H9 (cell line): Measurements from ENCODE around the gene MICU1. TPM values are rescaled to one million over a fixed set of nuclear protein-coding genes. Genes with fewer than 3 reads are reported as not detected.

Source experiments
- DNase-seq: peaks from one replicate; pipeline ENCODE4 v3.0.0-alpha.2; 2017
- H2AFZ ChIP-seq: one replicate; pipeline ENCODE4 v1.6.1; 2013; ENCODE audit warnings: mild to moderate bottlenecking, low read length, control low read depth, moderate library complexity
- H2AK5ac ChIP-seq: 2 replicates; pipeline ENCODE4 v1.6.1; 2013; ENCODE audit warnings: low read length, control low read depth, mixed read lengths; ENCODE audit not compliant: insufficient read length
- H2BK120ac ChIP-seq: one replicate; pipeline ENCODE4 v1.6.1; 2013; ENCODE audit warnings: low read depth, mild to moderate bottlenecking, low read length, control low read depth, inconsistent platforms; ENCODE audit not compliant: poor library complexity, severe bottlenecking
- H2BK12ac ChIP-seq: 2 replicates; pipeline ENCODE4 v1.6.1; 2013; ENCODE audit warnings: low read length, control low read depth, mixed read lengths, low read depth; ENCODE audit not compliant: insufficient read length
- H2BK15ac ChIP-seq: 2 replicates; pipeline ENCODE4 v1.6.1; 2013; ENCODE audit warnings: low read depth, low read length, control low read depth
- H2BK20ac ChIP-seq: one replicate; pipeline ENCODE4 v1.6.1; 2013; ENCODE audit warnings: low read depth, mild to moderate bottlenecking, low read length, control low read depth, inconsistent platforms; ENCODE audit not compliant: poor library complexity, severe bottlenecking
- H2BK5ac ChIP-seq: 2 replicates; pipeline ENCODE4 v1.6.1; 2013; ENCODE audit warnings: low read length, control low read depth, mixed read lengths; ENCODE audit not compliant: insufficient read length
- H3K14ac ChIP-seq: 2 replicates; pipeline ENCODE4 v1.6.1; 2013; ENCODE audit warnings: low read length, control low read depth; ENCODE audit not compliant: insufficient read depth
- H3K18ac ChIP-seq: 2 replicates; pipeline ENCODE4 v1.6.1; 2013; ENCODE audit warnings: low read depth, mild to moderate bottlenecking, mixed read lengths, low read length, control low read depth; ENCODE audit not compliant: insufficient read length
- H3K23ac ChIP-seq: 2 replicates; pipeline ENCODE4 v1.6.1; 2013; ENCODE audit warnings: low read length, control low read depth, mixed read lengths, low read depth; ENCODE audit not compliant: insufficient read length
- H3K23me2 ChIP-seq: 2 replicates; pipeline ENCODE4 v1.6.1; 2013; ENCODE audit warnings: low read depth, mild to moderate bottlenecking, mixed read lengths, low read length, control low read depth; ENCODE audit not compliant: insufficient read length, poor library complexity, severe bottlenecking
- H3K27ac ChIP-seq: 2 replicates; pipeline ENCODE4 v1.5.1; 2013; ENCODE audit warnings: low read length, control low read depth, mixed read lengths, low read depth; ENCODE audit not compliant: insufficient read length
- H3K27me3 ChIP-seq: 2 replicates; pipeline ENCODE4 v1.6.1; 2013; ENCODE audit warnings: low read length, control low read depth, inconsistent platforms; ENCODE audit not compliant: insufficient read depth
- H3K4ac ChIP-seq: 2 replicates; pipeline ENCODE4 v1.6.1; 2013; ENCODE audit warnings: low read depth, mild to moderate bottlenecking, control low read depth, inconsistent platforms, low read length, moderate library complexity
- H3K4me1 ChIP-seq: 2 replicates; pipeline ENCODE4 v1.6.1; 2013; ENCODE audit warnings: low read length, control low read depth, inconsistent platforms; ENCODE audit not compliant: insufficient read depth
- H3K4me2 ChIP-seq: 2 replicates; pipeline ENCODE4 v1.6.1; 2013; ENCODE audit warnings: low read length, control low read depth, mixed read lengths; ENCODE audit not compliant: insufficient read length, insufficient read depth
- H3K56ac ChIP-seq: 2 replicates; pipeline ENCODE4 v1.6.1; 2013; ENCODE audit warnings: low read depth, mild to moderate bottlenecking, mixed read lengths, low read length, control low read depth; ENCODE audit not compliant: insufficient read length
- H3K79me1 ChIP-seq: 2 replicates; pipeline ENCODE4 v1.6.1; 2013; ENCODE audit warnings: low read depth, mild to moderate bottlenecking, moderate library complexity, low read length, control low read depth, inconsistent platforms; ENCODE audit not compliant: insufficient read depth, poor library complexity, severe bottlenecking
- H3K79me2 ChIP-seq: 2 replicates; pipeline ENCODE4 v1.6.1; 2013; ENCODE audit warnings: low read length, control low read depth, inconsistent platforms; ENCODE audit not compliant: insufficient read depth
- H3K9ac ChIP-seq: 2 replicates; pipeline ENCODE4 v1.6.1; 2013; ENCODE audit warnings: low read length, control low read depth, mixed read lengths; ENCODE audit not compliant: insufficient read length; ENCODE audit errors: extremely low read depth
- H3K9me3 ChIP-seq: one replicate; pipeline ENCODE4 v1.6.1; 2013; ENCODE audit warnings: low read depth, low read length, inconsistent platforms; ENCODE audit not compliant: control insufficient read depth
- H3T11ph ChIP-seq: one replicate; pipeline ENCODE4 v1.6.1; 2013; ENCODE audit warnings: mild to moderate bottlenecking, low read length, control low read depth, inconsistent platforms
- H4K20me1 ChIP-seq: one replicate; pipeline ENCODE4 v1.6.1; 2013; ENCODE audit not compliant: control insufficient read depth, insufficient read length, insufficient read depth
- H4K5ac ChIP-seq: 2 replicates; pipeline ENCODE4 v1.6.1; 2013; ENCODE audit warnings: low read depth, mild to moderate bottlenecking, mixed read lengths, low read length, control low read depth; ENCODE audit not compliant: insufficient read length
- H4K8ac ChIP-seq: replicated peaks from 2 replicates; pipeline ENCODE4 v1.6.1; 2013; ENCODE audit warnings: low read length, control low read depth, mixed read lengths, low read depth; ENCODE audit not compliant: insufficient read length
- H4K91ac ChIP-seq: 2 replicates; pipeline ENCODE4 v1.6.1; 2013; ENCODE audit warnings: low read depth, mild to moderate bottlenecking, moderate library complexity, mixed read lengths, low read length, control low read depth; ENCODE audit not compliant: insufficient read length
- H3K27ac Mint-ChIP-seq, 3 experiments: 2 replicates in 2 of 3; 3 replicates in 1 of 3; pipeline ENCODE4 v1.8.0; 2020 to 2021; ENCODE audit warnings: mixed read lengths in 3 of 3, mild to moderate bottlenecking in 1 of 3, moderate library complexity in 1 of 3
- H3K27me3 Mint-ChIP-seq: 2 replicates; pipeline ENCODE4 v1.8.0; 2021; ENCODE audit warnings: low read depth, mild to moderate bottlenecking, moderate library complexity, mixed read lengths
- H3K36me3 Mint-ChIP-seq, 3 experiments: 2 replicates in 2 of 3; 3 replicates in 1 of 3; pipeline ENCODE4 v1.8.0; 2020 to 2021; ENCODE audit warnings: low read depth in 3 of 3, mixed read lengths in 3 of 3; ENCODE audit not compliant: insufficient read depth in 1 of 3
- H3K4me1 Mint-ChIP-seq, 2 experiments: 2 replicates each; pipeline ENCODE4 v1.8.0; 2020; ENCODE audit warnings: mixed read lengths in 2 of 2
- H3K4me3 Mint-ChIP-seq, 2 experiments: 2 replicates in 1 of 2; 3 replicates in 1 of 2; pipeline ENCODE4 v1.8.0; 2020 to 2021; ENCODE audit warnings: mild to moderate bottlenecking in 2 of 2, mixed read lengths in 2 of 2, moderate library complexity in 1 of 2
- H3K9me3 Mint-ChIP-seq, 2 experiments: 2 replicates in 1 of 2; 3 replicates in 1 of 2; pipeline ENCODE4 v1.8.0; 2020; ENCODE audit warnings: mild to moderate bottlenecking in 2 of 2, mixed read lengths in 2 of 2, moderate library complexity in 1 of 2
- WGBS: extraction: QIAGEN DNeasy Blood & Tissue Kit; methylation state at CpG from one replicate; pipeline ENCODE4 v1.1.7; 2013; ENCODE audit warnings: missing lambda C conversion rate, low lambda C conversion rate, mixed read lengths; ENCODE audit not compliant: insufficient read length; ENCODE audit errors: extremely low coverage; 5-methylcytosine and 5-hydroxymethylcytosine counted together
- total RNA-seq: library from RNA; stranded (reverse); gene quantifications from 2 replicates; pipeline ENCODE4 v1.2.1, GENCODE V29; 2021
- TF ChIP-seq, protein P1 (sequence below): fragments of 200-600 bp; sonication (generic); conservative IDR thresholded peaks from 3 replicates; pipeline ENCODE4 v1.8.0; 2021; ENCODE audit warnings: antibody characterized with exemption, mild to moderate bottlenecking

The MICU1 gene
- total RNA-seq, 1 experiment from 2014 or later, result 33.2 TPM

DNA sequence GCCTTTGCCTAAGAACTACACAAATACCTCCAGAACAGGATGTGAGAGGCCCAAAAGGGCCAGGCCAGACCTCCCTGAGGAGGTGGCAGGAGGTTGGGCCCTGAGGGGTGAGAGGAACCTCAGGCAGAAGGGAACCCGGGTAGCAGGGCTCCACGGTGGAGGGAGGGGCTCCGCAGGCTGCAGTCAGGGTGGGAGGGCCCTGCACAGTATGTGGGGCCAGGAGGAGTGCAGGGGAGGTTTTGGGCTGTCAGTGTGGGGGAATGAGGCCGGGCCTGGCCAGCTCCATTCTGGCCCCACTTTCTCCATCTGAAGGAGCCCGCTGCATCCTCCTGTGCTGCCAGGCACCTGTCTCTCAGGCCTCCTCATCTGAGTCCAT is 297.1 kb downstream of the MICU1 start:
- no peak overlapping the region for H2BK5ac ChIP-seq
- H3K9me3 ChIP-seq, result no peaks in the 10 kb centered on the region
- H3K27me3 ChIP-seq, result no peaks in the 10 kb centered on the region
- no peak overlapping the region for H4K8ac ChIP-seq
- Mint-ChIP-seq H3K27me3 (no peaks in the 10 kb centered on the region; the same call in none of the 2 replicates), H3K9me3 (no peaks in the 10 kb centered on the region; a peak in 1 of 5 replicates), H3K4me3 (no peak overlapping the region; a peak in 1 of 5 replicates), H3K27ac (no peak overlapping the region), H3K36me3 (peaks cover 0 to 8% (median 3%) of the 10 kb centered on the region in 3 experiments; a peak in 4 of 7 replicates), H3K4me1 (peaks cover 41 to 57% of the 10 kb centered on the region in 2 experiments)
- no peak overlapping the region for H3K14ac ChIP-seq
- H3T11ph ChIP-seq, result no peak overlapping the region
- no peak overlapping the region for H2AFZ ChIP-seq
- H4K20me1 ChIP-seq, result no peaks in the 10 kb centered on the region
- no peaks in the 10 kb centered on the region for H3K23me2 ChIP-seq
- no peak overlapping the region for H2BK120ac ChIP-seq
- TF ChIP-seq, protein P1, sequence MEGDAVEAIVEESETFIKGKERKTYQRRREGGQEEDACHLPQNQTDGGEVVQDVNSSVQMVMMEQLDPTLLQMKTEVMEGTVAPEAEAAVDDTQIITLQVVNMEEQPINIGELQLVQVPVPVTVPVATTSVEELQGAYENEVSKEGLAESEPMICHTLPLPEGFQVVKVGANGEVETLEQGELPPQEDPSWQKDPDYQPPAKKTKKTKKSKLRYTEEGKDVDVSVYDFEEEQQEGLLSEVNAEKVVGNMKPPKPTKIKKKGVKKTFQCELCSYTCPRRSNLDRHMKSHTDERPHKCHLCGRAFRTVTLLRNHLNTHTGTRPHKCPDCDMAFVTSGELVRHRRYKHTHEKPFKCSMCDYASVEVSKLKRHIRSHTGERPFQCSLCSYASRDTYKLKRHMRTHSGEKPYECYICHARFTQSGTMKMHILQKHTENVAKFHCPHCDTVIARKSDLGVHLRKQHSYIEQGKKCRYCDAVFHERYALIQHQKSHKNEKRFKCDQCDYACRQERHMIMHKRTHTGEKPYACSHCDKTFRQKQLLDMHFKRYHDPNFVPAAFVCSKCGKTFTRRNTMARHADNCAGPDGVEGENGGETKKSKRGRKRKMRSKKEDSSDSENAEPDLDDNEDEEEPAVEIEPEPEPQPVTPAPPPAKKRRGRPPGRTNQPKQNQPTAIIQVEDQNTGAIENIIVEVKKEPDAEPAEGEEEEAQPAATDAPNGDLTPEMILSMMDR, result no peak
- H3K9ac ChIP-seq, result no peak overlapping the region
- no peak overlapping the region for H2BK20ac ChIP-seq
- H3K79me1 ChIP-seq, result no peaks in the 10 kb centered on the region
- H3K56ac ChIP-seq, result no peak overlapping the region
- no peak overlapping the region for H3K4me2 ChIP-seq
- no peak overlapping the region for H3K23ac ChIP-seq
- no peaks in the 10 kb centered on the region for H3K79me2 ChIP-seq
- peaks cover 5% of the 10 kb centered on the region; the same call in 1 of the 2 replicates for H3K4me1 ChIP-seq
- no peak for DNase-seq
- no peak overlapping the region for H3K4ac ChIP-seq
- H3K27ac ChIP-seq, result no peak overlapping the region
- H2BK15ac ChIP-seq, result no peak overlapping the region
- H4K5ac ChIP-seq, result no peak overlapping the region
- no CpG with 5 or more reads among the region's 5 CpGs for WGBS
- H2BK12ac ChIP-seq, result no peak overlapping the region
- H2AK5ac ChIP-seq, result no peak overlapping the region
- H3K18ac ChIP-seq, result no peak overlapping the region
- H4K91ac ChIP-seq, result no peak overlapping the region
